Liver (tissue), 9 donors: ENCODE data around the gene DDA1. TPM values are rescaled to one million over a fixed set of nuclear protein-coding genes. Genes with fewer than 3 reads are reported as not detected.
"Not testable (repeated sequence)": the region's sequence is repeated elsewhere in the genome, so short reads cannot be mapped to it uniquely, and the experiment has no call there.

Experiments used
- DNase-seq: peaks from one replicate; pipeline ENCODE4 v3.0.0-alpha.2; 2017; ENCODE audit warnings: low spot score
- H3K27ac ChIP-seq, 2 donors: one replicate each; pipeline ENCODE4 v1.7.0; 2013; ENCODE audit warnings: inconsistent platforms in 2 of 2, low read length in 2 of 2, control low read depth in 1 of 2, low read depth in 1 of 2, mild to moderate bottlenecking in 1 of 2
- H3K27me3 ChIP-seq, 4 donors: one replicate each; pipeline versions ENCODE4 v1.6.1 to v1.7.0; 2013; ENCODE audit warnings: low read length in 3 of 4, inconsistent platforms in 1 of 4, mild to moderate bottlenecking in 1 of 4, moderate library complexity in 1 of 4; ENCODE audit not compliant: control insufficient read depth in 4 of 4, insufficient read depth in 4 of 4
- H3K36me3 ChIP-seq, 4 donors: one replicate each; pipeline versions ENCODE4 v1.6.1 to v1.7.0; 2013; ENCODE audit warnings: low read length in 3 of 4, mild to moderate bottlenecking in 3 of 4, low read depth in 1 of 4, moderate library complexity in 1 of 4; ENCODE audit not compliant: control insufficient read depth in 4 of 4, insufficient read depth in 3 of 4
- H3K4me1 ChIP-seq, 4 donors: one replicate each; pipeline versions ENCODE4 v1.6.1 to v1.7.0; 2013; ENCODE audit warnings: low read length in 3 of 4, mild to moderate bottlenecking in 3 of 4, moderate library complexity in 1 of 4; ENCODE audit not compliant: control insufficient read depth in 4 of 4, insufficient read depth in 4 of 4
- H3K4me3 ChIP-seq, 3 donors: one replicate each; pipeline versions ENCODE4 v1.6.1 to v1.7.0; 2013; ENCODE audit warnings: low read length in 3 of 3, control low read depth in 1 of 3, low read depth in 1 of 3, mild to moderate bottlenecking in 1 of 3
- H3K9ac ChIP-seq, 2 donors: one replicate each; pipeline ENCODE4 v1.7.0; 2013; ENCODE audit warnings: low read length in 2 of 2, mild to moderate bottlenecking in 2 of 2, moderate library complexity in 2 of 2, control low read depth in 1 of 2, low read depth in 1 of 2
- H3K9me3 ChIP-seq, 4 donors: one replicate each; pipeline versions ENCODE4 v1.6.1 to v1.7.0; 2013; ENCODE audit warnings: low read length in 3 of 4; ENCODE audit not compliant: control insufficient read depth in 4 of 4
- EGR1 ChIP-seq, 2 donors: IDR thresholded peaks; 2 replicates each; pipeline ENCODE4 v1.6.1; 2016 to 2018; ENCODE audit warnings: antibody characterized with exemption in 2 of 2, low read depth in 2 of 2
- FOXA2 ChIP-seq: IDR thresholded peaks from 2 replicates; pipeline ENCODE4 v1.6.1; 2016; ENCODE audit warnings: antibody characterized with exemption
- GABPA ChIP-seq, 2 donors: IDR thresholded peaks in 1 of 2; conservative IDR thresholded peaks in 1 of 2; 2 replicates each; pipeline ENCODE4 v1.6.1; 2016; ENCODE audit warnings: antibody characterized with exemption in 2 of 2, mild to moderate bottlenecking in 1 of 2, moderate library complexity in 1 of 2
- HNF4G ChIP-seq: IDR thresholded peaks from 2 replicates; pipeline ENCODE4 v1.6.1; 2016; ENCODE audit warnings: antibody characterized with exemption
- NR2F2 ChIP-seq: IDR thresholded peaks from 2 replicates; pipeline ENCODE4 v1.6.1; 2016; ENCODE audit warnings: antibody characterized with exemption
- RAD21 ChIP-seq, 2 donors: IDR thresholded peaks; 2 replicates each; pipeline ENCODE4 v1.6.1; 2016; ENCODE audit warnings: antibody characterized with exemption in 2 of 2, mild to moderate bottlenecking in 2 of 2
- RXRA ChIP-seq, 2 donors: IDR thresholded peaks; 2 replicates each; pipeline ENCODE4 v1.6.1; 2017 to 2018; ENCODE audit warnings: antibody characterized with exemption in 2 of 2, mild to moderate bottlenecking in 1 of 2
- SP1 ChIP-seq: IDR thresholded peaks from 2 replicates; pipeline ENCODE4 v1.6.1; 2018; ENCODE audit warnings: antibody characterized with exemption, mild to moderate bottlenecking
- TAF1 ChIP-seq: conservative IDR thresholded peaks from 2 replicates; pipeline ENCODE4 v1.6.1; 2016; ENCODE audit warnings: antibody characterized with exemption, mild to moderate bottlenecking
- YY1 ChIP-seq: IDR thresholded peaks from 2 replicates; pipeline ENCODE4 v1.6.1; 2016; ENCODE audit warnings: antibody characterized with exemption, mild to moderate bottlenecking
- WGBS: extraction: QIAGEN DNeasy Blood & Tissue Kit; methylation state at CpG from one replicate; pipeline ENCODE4 v1.1.7; 2013; 5-methylcytosine and 5-hydroxymethylcytosine counted together
- polyA plus RNA-seq, 2 donors: library from polyadenylated mRNA; stranded (reverse) in 1 of 2; unstranded in 1 of 2; fragments of 200-250 nt in 1 of 2; fragments of >200 nt in 1 of 2; fragmentation: Nextera tagmentation in 1 of 2; extraction: Ambion mirVana in 1 of 2; gene quantifications; one replicate each; pipeline versions ENCODE4 v1.2.1 to v1.2.3, GENCODE V29; 2013 to 2015
- total RNA-seq, 2 donors: library from RNA; depleted of rRNA; stranded (reverse); fragments of >200 nt; gene quantifications; one replicate each; pipeline ENCODE4 v1.2.3, GENCODE V29; 2014
- TF ChIP-seq, protein P1 (sequence below): IDR thresholded peaks from 2 replicates; pipeline ENCODE4 v1.6.1; 2016; ENCODE audit warnings: antibody characterized with exemption
- TF ChIP-seq, protein P2 (sequence below): IDR thresholded peaks from 2 replicates; pipeline ENCODE4 v1.6.1; 2016; ENCODE audit warnings: antibody characterized with exemption, mild to moderate bottlenecking
- TF ChIP-seq, protein P3 (sequence below): IDR thresholded peaks from 2 replicates; pipeline ENCODE4 v1.6.1; 2016; ENCODE audit warnings: antibody characterized with exemption
- TF ChIP-seq, protein P4 (sequence below): IDR thresholded peaks from 2 replicates; pipeline ENCODE4 v1.6.1; 2016; ENCODE audit warnings: antibody characterized with exemption
- donor health status: healthy.
- donor health status: healthy.
- donor health status: healthy.
- donor health status: healthy.
- donor health status: healthy.

Gene DDA1
- total and polyA plus RNA-seq, 4 donors: 7.9 to 37.9 (median 20.8) TPM

DNA sequence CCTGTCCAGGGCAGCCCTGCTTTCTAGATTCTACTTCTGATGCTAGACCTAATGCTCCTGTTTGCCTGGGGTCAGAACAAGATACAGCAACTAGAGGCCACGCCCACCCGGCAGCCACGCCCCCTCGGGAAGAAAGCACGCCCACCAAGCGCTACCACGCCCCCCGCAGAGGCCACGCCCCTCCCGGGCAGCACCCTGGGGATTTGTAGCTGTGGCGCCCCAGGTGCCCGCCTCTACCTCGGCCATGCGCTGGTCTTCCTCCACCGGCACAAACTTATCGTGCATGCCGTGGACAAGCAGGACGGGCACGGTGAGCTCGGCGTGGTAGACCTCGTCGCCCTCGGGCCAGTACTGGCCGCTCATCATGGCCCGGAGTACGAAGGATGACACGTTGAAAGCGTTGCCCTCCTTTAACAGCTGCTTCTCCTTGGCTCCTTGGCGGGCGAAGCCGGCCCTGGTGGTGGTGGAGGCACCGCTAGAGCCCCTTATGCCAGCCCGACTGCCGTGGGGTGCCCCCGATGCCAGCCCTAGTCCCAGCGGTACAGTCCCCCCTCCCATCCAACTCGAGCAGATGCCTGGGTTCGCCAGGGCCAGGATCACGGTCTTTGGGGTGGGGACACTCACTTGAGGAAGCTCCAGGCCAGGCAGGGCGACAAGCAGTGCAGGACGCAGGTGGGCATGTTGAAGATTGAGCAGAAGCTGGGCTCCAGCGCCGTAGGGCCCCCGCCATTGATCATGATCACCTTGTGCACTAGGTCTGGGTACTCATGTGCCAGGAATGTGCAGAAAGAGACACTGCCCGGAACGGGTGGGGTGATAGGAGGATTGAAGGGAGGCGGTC lies 15.1 kb upstream of the DDA1 start:
- peaks cover 0 to 4% (median 3%) of the 10 kb centered on the region in 4 donors for H3K9me3 ChIP-seq
- DNase-seq: peak; percentile 83
- H3K9ac ChIP-seq: no peak overlapping the region
- no peaks in the 10 kb centered on the region for H3K4me1 ChIP-seq
- WGBS: 82% methylated on average over 48 of the region's 48 CpGs
- H3K27ac ChIP-seq: no peak overlapping the region
- TF ChIP-seq GABPA (IDR thresholded peaks at IDR 0.05 in 1 of 2, conservative IDR thresholded peaks at IDR 0.05 in 1 of 2) (no peak), RAD21 (IDR thresholded peaks at IDR 0.05) (no peak), HNF4G (no peak), TAF1 (no peak), EGR1 (IDR thresholded peaks at IDR 0.05; ENCODE audit: low read depth in 2 of 2) (no peak), FOXA2 (no peak), NR2F2 (no peak), RXRA (IDR thresholded peaks at IDR 0.05) (no peak), YY1 (no peak), SP1 (no peak)
- TF ChIP-seq, protein P1, sequence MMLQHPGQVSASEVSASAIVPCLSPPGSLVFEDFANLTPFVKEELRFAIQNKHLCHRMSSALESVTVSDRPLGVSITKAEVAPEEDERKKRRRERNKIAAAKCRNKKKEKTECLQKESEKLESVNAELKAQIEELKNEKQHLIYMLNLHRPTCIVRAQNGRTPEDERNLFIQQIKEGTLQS: no peak
- TF ChIP-seq, protein P2, sequence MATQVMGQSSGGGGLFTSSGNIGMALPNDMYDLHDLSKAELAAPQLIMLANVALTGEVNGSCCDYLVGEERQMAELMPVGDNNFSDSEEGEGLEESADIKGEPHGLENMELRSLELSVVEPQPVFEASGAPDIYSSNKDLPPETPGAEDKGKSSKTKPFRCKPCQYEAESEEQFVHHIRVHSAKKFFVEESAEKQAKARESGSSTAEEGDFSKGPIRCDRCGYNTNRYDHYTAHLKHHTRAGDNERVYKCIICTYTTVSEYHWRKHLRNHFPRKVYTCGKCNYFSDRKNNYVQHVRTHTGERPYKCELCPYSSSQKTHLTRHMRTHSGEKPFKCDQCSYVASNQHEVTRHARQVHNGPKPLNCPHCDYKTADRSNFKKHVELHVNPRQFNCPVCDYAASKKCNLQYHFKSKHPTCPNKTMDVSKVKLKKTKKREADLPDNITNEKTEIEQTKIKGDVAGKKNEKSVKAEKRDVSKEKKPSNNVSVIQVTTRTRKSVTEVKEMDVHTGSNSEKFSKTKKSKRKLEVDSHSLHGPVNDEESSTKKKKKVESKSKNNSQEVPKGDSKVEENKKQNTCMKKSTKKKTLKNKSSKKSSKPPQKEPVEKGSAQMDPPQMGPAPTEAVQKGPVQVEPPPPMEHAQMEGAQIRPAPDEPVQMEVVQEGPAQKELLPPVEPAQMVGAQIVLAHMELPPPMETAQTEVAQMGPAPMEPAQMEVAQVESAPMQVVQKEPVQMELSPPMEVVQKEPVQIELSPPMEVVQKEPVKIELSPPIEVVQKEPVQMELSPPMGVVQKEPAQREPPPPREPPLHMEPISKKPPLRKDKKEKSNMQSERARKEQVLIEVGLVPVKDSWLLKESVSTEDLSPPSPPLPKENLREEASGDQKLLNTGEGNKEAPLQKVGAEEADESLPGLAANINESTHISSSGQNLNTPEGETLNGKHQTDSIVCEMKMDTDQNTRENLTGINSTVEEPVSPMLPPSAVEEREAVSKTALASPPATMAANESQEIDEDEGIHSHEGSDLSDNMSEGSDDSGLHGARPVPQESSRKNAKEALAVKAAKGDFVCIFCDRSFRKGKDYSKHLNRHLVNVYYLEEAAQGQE: no peak
- TF ChIP-seq, protein P3, sequence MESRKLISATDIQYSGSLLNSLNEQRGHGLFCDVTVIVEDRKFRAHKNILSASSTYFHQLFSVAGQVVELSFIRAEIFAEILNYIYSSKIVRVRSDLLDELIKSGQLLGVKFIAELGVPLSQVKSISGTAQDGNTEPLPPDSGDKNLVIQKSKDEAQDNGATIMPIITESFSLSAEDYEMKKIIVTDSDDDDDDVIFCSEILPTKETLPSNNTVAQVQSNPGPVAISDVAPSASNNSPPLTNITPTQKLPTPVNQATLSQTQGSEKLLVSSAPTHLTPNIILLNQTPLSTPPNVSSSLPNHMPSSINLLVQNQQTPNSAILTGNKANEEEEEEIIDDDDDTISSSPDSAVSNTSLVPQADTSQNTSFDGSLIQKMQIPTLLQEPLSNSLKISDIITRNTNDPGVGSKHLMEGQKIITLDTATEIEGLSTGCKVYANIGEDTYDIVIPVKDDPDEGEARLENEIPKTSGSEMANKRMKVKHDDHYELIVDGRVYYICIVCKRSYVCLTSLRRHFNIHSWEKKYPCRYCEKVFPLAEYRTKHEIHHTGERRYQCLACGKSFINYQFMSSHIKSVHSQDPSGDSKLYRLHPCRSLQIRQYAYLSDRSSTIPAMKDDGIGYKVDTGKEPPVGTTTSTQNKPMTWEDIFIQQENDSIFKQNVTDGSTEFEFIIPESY: no peak
- TF ChIP-seq, protein P4, sequence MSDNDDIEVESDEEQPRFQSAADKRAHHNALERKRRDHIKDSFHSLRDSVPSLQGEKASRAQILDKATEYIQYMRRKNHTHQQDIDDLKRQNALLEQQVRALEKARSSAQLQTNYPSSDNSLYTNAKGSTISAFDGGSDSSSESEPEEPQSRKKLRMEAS: no peak
- H3K36me3 ChIP-seq: peaks cover 0 to 9% (median 2%) of the 10 kb centered on the region in 4 donors
- no peaks in the 10 kb centered on the region for H3K27me3 ChIP-seq
- no peak overlapping the region for H3K4me3 ChIP-seq

- H3K27ac ChIP-seq, DNase-seq, H3K9me3 ChIP-seq, H3K4me1 ChIP-seq, H3K4me3 ChIP-seq, H3K36me3 ChIP-seq, H3K9ac ChIP-seq, H3K27me3 ChIP-seq: not testable (repeated sequence)
- 96% methylated on average over 6 of the region's 6 CpGs for WGBS
Observed at GRCh38 chr19:17295551-17295950, 13.8 kb upstream of the DDA1 start.
